ENCODE measurements around the gene NDRG4. TPM values are rescaled to one million over a fixed set of nuclear protein-coding genes. Genes with fewer than 3 reads are reported as not detected.

Gene NDRG4
- polyA plus RNA-seq, 1 of the 3 experiments (the other 2 are of a cell fraction), result 52.0 TPM

GRCh38 chr16:58459344-58460218 lies 40.4 kb upstream of the NDRG4 start:
- Histone ChIP-seq H3K27me3 (ENCODE audit: insufficient read depth) (peaks cover 16% of the 10 kb centered on the region), H3K9me2 (no peaks in the 10 kb centered on the region), H3K79me2 (ENCODE audit: insufficient read depth) (no peaks in the 10 kb centered on the region), H3K9me3 (no peaks in the 10 kb centered on the region), H3K4me3 (ENCODE audit: low read depth in 2 of 2, low read length in 1 of 2) (no peak overlapping the region), H2AFZ (ENCODE audit: low read depth) (no peak overlapping the region), H3K27ac (ENCODE audit: low read depth in 2 of 2, low read length in 1 of 2) (no peak overlapping the region), H3K9ac (no peak overlapping the region), H3K4me1 (ENCODE audit: control insufficient read depth in 1 of 2, insufficient read depth in 2 of 2, low read depth in 1 of 2, low read length in 1 of 2) (peaks cover 0 to 6% of the 10 kb centered on the region in 2 experiments; a peak in 2 of 4 replicates), H3K36me3 (replicated peaks in 1 of 2; ENCODE audit: control insufficient read depth in 1 of 2, insufficient read depth in 2 of 2, low read length in 1 of 2) (no peaks in the 10 kb centered on the region), H3K4me2 (no peak overlapping the region), H3F3A (replicated peaks; ENCODE audit: insufficient read depth) (no peaks in the 10 kb centered on the region), H4K20me1 (ENCODE audit: insufficient read depth) (no peaks in the 10 kb centered on the region)
- DNase-seq, result no peak
- ChIA-PET CTCF (interaction anchor here (1.0 to 1.4 kb wide), 2 partner anchors 28 to 123 kb away, joined by 3 to 5 read pairs; no protein-coding TSS in a partner anchor), POLR2A (no interaction called here)
- TF ChIP-seq GABPA (IDR thresholded peaks at IDR 0.05; ENCODE audit: low read depth) (no peak), IRF3 (IDR thresholded peaks at IDR 0.05; ENCODE audit: low read depth, low read length) (no peak), FOSL2 (IDR thresholded peaks at IDR 0.05; ENCODE audit: borderline replicate concordance, low read depth) (peak; percentile 64), TCF12 (IDR thresholded peaks at IDR 0.05) (peak; percentile 41; the same call in 1 of the 2 replicates), FOXM1 (IDR thresholded peaks at IDR 0.05; ENCODE audit: low read depth) (no peak), SMC3 (IDR thresholded peaks at IDR 0.05; ENCODE audit: low read depth, low read length) (no peak), MAX (IDR thresholded peaks at IDR 0.05; ENCODE audit: low read depth) (0 out of 2 replicates have a peak, but pooled peaks have one; percentile 21), ELF1 (IDR thresholded peaks at IDR 0.05) (no peak), POLR2AphosphoS5 (IDR thresholded peaks at IDR 0.05; ENCODE audit: low read depth, low read length) (no peak), RCOR1 (IDR thresholded peaks at IDR 0.05; ENCODE audit: low read length) (no peak), EP300 (IDR thresholded peaks at IDR 0.05; ENCODE audit: borderline replicate concordance in 1 of 2, low read depth in 1 of 2, low read length in 1 of 2) (0 out of 4 replicates have a peak, but pooled peaks of 1 of the 2 experiments have one; percentile 13), MEF2A (IDR thresholded peaks at IDR 0.05; ENCODE audit: borderline replicate concordance, low read depth) (no peak), USF1 (IDR thresholded peaks at IDR 0.05; ENCODE audit: borderline replicate concordance, low read depth) (peak; percentile 73; the same call in 1 of the 2 replicates), JUND (IDR thresholded peaks at IDR 0.05) (peak; percentile 60), NRF1 (IDR thresholded peaks at IDR 0.05; ENCODE audit: low read depth, low read length) (no peak), GATA2 (CRISPR knock-in tag; IDR thresholded peaks at IDR 0.05) (no peak)
- TF ChIP-seq, protein P1, sequence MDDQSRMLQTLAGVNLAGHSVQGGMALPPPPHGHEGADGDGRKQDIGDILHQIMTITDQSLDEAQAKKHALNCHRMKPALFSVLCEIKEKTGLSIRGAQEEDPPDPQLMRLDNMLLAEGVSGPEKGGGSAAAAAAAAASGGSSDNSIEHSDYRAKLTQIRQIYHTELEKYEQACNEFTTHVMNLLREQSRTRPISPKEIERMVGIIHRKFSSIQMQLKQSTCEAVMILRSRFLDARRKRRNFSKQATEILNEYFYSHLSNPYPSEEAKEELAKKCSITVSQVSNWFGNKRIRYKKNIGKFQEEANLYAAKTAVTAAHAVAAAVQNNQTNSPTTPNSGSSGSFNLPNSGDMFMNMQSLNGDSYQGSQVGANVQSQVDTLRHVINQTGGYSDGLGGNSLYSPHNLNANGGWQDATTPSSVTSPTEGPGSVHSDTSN (IDR thresholded peaks at IDR 0.05), result peak; percentile 50
- WGBS (ENCODE audit: low lambda C conversion rate), result 77% methylated on average over 9 of the region's 9 CpGs

Data from SK-N-SH (cell line).